SKM-1 (cell line): Measurements from ENCODE around the gene AACS.
"Not testable (repeated sequence)": the region's sequence is repeated elsewhere in the genome, so short reads cannot be mapped to it uniquely, and the experiment has no call there.

Source experiments
- DNase-seq: peaks from one replicate; lab custom pipeline; 2025; ENCODE audit not compliant: unreplicated experiment; lab: John Stamatoyannopoulos, UW

AACS gene

DNA sequence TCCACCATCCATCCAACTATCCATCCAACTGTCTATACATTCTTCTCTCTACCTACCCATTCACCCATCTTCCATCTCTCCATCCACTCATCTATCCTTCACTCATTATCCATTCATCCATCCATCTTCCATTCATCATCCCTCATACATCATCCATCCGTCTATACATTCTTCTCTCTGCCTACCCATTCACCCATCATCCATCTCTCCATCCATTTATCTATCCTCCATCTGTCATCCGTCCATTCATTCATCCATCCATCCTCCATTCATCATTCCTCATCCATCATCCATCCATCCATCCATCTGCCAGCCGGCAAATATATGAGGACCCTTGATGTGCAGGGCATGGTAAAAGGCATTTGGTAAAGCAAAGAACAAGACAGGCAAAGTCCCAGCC lies 25.2 kb downstream of the AACS start:
- no peak for DNase-seq

DNA sequence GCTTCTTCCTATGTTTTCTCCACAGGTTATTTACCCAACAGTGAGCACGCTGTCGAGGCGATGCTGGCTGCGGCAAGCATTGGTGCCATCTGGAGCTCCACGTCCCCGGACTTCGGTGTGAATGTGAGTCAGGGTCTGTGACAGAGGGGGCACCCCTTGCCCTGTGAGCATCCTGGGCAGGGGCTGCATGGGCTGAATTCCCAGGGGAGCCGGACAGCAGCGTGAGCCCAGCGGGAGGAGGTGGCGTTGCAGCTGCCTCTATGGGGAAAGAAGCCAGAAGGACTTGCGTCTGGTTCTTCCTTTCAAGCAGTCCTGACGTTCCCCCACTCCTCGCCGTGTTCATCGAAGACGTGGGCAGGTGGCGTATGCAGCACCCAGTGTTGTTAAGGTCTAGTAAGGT lies 26.2 kb downstream of the AACS start:
- DNase-seq = no peak

- DNase-seq = no peak
Measured at GRCh38 chr12:125092108-125092871, 27.1 kb downstream of the AACS start.

DNA sequence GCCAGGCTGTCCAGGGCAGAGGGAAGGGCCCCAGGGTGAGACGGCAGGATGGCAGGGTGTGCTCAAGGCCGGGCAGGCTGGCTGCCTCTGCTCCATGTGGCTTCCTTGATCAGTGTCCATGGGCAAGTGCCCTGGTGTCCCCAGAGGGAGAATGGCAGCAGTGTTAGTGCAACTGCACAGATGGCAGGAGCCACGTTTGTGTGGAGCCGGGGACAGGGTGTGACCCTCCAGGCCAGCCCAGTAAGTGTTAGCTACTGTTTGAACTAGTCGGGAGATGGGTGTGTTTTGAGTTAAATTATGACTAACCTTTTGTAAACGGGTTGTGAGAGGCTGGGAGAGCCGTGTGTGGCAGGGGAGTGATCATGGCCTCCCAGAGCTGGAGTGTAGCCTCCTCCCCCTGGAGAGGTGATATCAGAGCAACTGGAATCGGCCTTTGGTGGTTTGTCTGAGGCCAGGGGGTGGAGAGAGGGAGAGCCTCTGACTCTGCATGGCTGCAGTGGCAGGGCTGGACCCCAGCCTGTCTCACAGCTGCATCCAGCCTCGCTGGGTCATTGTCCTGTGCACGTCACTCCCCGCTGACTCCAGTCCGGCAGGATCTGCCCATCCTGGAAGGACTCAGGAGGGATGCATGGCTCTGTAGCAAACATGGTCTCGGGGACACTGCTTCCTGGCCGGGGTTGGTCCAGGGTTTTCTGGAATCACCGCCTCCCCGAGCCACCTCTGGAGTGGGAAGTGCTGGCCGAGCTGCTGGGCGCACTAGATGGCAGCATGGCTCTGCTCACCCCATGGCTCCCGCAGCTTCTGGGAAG lies 27.8 kb downstream of the AACS start:
- DNase-seq = no peak

DNA sequence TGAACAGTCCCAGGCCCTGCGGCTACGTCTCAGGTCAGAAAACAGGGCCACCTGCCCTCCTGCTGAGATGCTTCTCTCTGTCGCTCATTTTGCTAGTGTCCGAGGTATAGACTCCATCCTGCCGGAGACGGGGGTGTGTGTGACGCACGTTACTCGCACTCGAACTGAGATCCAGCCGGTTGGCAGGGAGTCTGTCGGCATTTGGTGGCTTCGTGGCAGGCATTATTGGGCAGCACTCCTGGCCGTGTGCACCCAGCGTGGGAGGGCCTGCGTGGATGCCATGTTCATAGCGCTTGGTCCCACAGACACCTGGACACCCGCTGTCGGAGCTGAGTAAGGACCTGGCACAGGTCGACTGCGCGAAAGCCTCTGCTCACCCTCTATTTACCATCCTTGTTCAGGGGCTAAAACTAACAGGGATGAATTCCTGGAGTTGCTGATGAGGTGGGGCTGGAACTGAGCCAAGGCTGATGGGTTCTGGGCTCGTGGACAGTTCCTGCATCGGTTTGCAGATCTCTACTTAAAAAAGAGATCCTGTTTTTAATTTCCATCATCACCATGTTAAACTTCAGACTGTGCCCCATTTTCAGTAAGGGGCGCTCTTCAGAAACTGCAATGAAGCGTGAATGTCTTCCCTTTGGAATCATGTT lies 28.6 kb downstream of the AACS start:
- DNase-seq = no peak

DNA sequence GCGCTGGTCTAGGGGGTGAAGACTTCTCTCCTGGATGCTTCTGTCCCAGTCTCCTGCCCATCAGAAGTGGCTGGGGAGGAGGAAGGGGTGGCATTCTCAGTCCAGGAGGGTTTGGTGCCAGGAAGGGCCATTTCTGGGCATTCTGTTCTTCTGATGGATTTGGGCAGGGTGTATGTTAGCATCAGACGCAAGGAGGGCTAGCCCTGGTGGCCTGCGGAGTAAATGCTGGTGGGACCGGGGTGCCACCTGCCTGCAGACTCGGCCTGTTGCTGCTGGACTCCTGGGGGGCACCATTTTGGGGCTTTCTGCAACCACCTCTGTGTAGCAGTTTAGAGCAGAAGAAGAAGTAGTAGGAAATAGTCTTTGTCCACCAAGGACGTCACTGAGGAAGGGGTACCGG lies 31.7 kb downstream of the AACS start:
- no peak for DNase-seq

- DNase-seq = no peak
Measured at GRCh38 chr12:125097427-125097826, 32.2 kb downstream of the AACS start.

- DNase-seq = no peak
Measured at GRCh38 chr12:125098676-125099408, 33.6 kb downstream of the AACS start.

DNA sequence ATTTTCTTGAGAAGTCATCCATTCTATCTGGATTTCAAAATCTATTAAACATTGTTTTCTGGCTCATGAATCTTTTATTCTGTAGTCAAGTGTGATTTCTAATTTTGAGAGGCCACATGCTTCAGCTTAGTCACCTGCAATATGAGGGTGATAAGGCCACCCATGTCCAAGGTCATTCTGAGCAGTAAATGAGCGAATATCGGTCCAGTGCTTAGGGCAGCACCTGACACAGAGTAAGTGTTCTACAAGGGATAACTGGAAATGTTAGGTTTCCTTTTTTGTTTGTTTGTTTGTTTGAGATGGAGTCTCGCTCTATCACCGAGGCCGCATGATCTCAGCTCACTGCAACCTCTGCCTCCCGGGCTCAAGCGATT lies 34.2 kb downstream of the AACS start:
- no peak for DNase-seq

DNA sequence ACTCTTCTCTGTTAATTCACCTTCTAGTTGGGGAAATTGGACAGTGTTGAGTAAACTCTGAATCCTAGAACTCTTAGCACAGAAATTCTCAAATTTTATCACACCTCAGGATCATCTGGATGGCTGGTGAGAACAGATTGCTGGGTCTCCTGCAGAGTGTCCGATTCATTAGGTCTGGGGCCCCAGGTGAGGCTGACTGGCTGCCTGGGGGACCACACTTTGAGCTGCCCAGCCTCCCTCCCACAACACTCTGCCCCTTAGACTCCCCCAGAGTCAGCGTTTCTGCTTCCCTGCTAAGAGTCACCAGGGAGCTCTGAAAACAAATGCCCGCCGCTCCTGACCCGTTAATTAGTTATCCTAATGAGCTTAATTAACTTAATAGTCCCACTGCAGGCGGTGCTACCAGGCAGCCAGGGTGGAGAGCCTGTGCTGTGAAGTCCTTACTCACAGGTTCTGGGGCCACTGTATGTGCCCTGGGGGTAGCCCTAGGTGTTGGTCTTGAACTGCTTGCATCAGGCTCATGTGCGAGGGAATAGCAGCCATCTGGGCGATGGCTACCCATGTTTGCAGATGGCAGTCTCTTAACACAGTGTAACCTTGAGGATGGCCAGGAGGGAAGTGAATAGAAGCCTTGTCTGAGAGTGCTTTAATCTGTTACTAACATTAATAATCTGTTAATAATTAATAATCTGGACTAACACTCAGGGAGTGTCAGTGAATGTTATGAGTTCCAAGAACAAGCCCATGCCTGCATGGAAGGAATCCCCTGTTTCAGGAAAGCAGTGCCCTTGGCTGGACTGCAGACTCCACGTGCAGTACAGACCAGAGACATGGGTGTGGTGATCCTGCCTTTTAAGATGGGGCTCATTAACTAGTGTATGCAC lies 35.6 kb downstream of the AACS start:
- DNase-seq = no peak

GRCh38 chr12:125104982-125105381 lies 39.7 kb downstream of the AACS start:
- DNase-seq = no peak

DNA sequence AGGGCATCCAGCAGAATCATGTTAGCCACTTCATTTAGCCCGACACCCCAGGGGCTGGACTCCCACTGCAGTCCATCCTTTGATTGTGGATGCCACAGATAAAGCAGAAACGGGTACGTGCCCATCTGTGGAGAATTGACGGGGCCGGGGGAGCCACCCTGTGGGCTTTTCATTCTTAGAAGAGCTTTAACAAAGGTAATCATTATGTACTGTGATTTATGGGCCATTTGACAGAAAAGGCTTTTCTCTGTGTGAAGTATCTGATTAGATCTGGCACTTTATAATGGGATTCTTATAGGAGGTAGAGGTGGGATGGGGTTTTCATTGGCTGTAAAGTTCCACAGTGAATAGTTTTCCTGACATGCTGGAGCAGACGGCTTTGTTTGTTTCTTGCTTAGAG lies 40.4 kb downstream of the AACS start:
- DNase-seq = no peak

DNA sequence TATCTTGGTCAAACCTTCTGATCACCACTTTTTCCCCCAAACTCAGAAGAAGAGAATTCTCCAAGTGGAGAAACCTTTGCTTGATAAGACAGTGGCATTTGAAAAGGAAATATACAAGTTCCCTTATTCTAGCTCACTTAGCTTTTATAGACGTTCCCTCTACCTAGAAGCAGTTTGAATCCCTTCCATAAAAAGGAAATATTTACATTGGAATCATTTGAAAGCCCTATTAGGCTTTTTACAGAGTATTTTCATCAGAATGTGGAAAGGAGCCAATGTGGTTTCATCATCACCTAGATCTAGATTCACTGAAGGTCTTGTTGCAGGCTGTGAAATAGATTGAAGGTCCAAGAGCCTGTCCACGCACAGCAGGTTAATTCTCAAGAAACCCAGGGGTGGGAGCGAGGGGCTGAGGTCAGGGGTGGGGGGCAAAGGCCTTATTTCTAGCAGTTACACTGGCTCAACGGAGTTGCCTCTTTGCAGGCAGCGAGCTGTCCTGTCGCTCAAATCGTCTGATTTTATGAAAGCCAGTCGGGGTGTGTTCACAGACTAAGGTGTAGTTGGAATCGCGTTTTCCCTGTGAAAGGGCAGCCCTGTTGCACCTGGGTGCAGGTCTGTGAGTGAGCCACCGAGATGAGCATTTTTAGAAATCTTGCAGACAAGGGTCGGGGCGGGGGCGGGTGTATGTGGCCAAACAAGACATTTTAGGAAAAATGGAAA lies 45.6 kb downstream of the AACS start:
- no peak for DNase-seq

- no peak for DNase-seq
Measured at GRCh38 chr12:125111403-125111802, 46.2 kb downstream of the AACS start.

DNA sequence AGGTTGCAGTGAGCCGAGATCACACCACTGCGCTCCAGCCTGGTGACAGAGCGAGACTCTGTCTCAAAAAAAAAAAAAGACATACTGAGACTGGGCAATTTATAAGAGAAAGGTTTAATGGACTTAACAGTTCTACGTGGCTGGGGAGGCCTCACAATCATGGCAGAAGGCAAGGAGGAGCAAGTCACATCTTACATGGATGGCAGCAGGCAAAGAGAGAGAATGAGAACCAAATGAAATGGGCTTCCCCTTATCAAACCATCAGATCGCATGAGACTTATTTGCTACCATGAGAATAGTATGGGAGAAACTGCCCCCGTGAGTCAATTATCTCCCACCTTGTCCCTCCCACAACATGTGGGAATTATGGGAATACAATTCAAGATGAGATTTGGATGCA lies 47.4 kb downstream of the AACS start:
- DNase-seq = not testable (repeated sequence)

DNA sequence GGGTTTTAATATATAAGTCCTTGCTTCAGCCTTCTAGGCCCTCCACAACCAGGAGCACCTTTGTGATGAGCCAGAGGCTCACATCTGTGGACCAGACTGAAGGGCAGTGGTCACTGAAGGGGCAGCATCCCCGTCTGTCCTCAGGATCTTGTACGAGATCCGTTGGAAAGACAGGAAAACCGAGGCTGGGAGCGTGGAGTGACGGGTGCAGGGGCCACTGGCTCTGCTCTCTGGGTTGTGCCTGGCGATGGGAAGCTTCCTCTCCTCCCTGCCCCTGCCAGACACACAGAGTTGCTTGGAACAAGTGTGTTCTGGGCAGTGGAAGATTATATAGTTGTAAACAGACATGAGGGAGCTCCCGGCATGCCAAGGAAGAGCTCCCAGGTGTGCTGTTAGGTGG lies 48.0 kb downstream of the AACS start:
- no peak for DNase-seq

- no peak for DNase-seq
Measured at GRCh38 chr12:125113789-125114188, 48.6 kb downstream of the AACS start.

GRCh38 chr12:125114365-125115141 lies 49.3 kb downstream of the AACS start:
- DNase-seq = no peak

GRCh38 chr12:125120566-125120965 lies 55.3 kb downstream of the AACS start:
- no peak for DNase-seq
